ENCODE data around the gene ZNF23.

The ZNF23 gene

DNA sequence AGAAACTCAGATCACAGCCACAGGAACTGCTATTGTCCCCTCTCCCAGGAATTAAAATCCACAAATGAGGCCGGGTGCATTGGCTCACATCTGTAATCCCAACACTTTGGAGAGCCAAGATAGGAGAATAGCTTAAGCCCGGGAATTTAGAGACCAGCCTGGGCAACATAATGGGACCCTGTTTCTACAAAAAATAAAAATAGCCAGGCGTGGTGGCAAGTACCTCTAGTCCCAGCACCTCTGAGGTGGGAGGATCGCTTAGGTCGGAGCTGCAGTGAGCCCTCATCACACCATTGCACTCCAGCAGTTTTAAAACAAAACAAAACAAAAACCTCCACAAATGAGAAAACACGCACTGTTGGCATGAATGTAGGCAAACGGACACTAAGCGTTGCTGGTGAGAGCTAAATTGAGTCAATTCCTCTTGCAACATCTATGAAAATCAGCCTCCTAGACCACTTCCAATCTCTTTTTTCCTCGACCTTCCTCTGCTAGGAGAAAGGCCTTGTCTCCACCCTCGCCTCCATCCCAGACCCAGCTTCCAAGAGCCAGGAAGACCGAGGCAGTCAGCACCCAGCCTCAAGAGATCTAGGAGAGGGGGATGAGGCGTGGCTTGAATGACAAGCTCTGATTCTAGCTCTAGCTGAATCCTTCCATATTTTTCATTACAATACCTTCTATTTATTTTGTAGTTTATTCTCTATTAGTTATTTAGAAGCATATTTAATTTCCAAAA, 35.0 kb downstream of the ZNF23 start:
- H3K4me3 ChIP-seq (ENCODE audit: low read length), result no peak overlapping the region
- no peak overlapping the region for H3K27ac ChIP-seq (ENCODE audit: low read length)
- H3K4me1 ChIP-seq (ENCODE audit: low read length), result no peaks in the 10 kb centered on the region
- no peaks in the 10 kb centered on the region for H3K9me3 ChIP-seq (ENCODE audit: insufficient read depth, low read length)
- H3K9ac ChIP-seq (ENCODE audit: low read length), result no peak overlapping the region
- no peak overlapping the region for H2AFZ ChIP-seq (ENCODE audit: low read depth, low read length)
- no peaks in the 10 kb centered on the region for H3K36me3 ChIP-seq (replicated peaks; ENCODE audit: low read depth, low read length)
- peaks cover 7% of the 10 kb centered on the region; the same call in 1 of the 2 replicates for H3K27me3 ChIP-seq (ENCODE audit: low read depth, low read length)
- no peak overlapping the region for H3K4me2 ChIP-seq (ENCODE audit: low read length)
- no peaks in the 10 kb centered on the region for H4K20me1 ChIP-seq (ENCODE audit: insufficient read depth, low read length)
- no peaks in the 10 kb centered on the region for H3K79me2 ChIP-seq (ENCODE audit: low read length)
- TF ChIP-seq, protein P1, sequence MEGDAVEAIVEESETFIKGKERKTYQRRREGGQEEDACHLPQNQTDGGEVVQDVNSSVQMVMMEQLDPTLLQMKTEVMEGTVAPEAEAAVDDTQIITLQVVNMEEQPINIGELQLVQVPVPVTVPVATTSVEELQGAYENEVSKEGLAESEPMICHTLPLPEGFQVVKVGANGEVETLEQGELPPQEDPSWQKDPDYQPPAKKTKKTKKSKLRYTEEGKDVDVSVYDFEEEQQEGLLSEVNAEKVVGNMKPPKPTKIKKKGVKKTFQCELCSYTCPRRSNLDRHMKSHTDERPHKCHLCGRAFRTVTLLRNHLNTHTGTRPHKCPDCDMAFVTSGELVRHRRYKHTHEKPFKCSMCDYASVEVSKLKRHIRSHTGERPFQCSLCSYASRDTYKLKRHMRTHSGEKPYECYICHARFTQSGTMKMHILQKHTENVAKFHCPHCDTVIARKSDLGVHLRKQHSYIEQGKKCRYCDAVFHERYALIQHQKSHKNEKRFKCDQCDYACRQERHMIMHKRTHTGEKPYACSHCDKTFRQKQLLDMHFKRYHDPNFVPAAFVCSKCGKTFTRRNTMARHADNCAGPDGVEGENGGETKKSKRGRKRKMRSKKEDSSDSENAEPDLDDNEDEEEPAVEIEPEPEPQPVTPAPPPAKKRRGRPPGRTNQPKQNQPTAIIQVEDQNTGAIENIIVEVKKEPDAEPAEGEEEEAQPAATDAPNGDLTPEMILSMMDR (IDR thresholded peaks at IDR 0.05; ENCODE audit: low read depth, low read length), result no peak
- TF ChIP-seq EZH2phosphoT487 (IDR thresholded peaks at IDR 0.05; ENCODE audit: low read depth), result no peak

DNA sequence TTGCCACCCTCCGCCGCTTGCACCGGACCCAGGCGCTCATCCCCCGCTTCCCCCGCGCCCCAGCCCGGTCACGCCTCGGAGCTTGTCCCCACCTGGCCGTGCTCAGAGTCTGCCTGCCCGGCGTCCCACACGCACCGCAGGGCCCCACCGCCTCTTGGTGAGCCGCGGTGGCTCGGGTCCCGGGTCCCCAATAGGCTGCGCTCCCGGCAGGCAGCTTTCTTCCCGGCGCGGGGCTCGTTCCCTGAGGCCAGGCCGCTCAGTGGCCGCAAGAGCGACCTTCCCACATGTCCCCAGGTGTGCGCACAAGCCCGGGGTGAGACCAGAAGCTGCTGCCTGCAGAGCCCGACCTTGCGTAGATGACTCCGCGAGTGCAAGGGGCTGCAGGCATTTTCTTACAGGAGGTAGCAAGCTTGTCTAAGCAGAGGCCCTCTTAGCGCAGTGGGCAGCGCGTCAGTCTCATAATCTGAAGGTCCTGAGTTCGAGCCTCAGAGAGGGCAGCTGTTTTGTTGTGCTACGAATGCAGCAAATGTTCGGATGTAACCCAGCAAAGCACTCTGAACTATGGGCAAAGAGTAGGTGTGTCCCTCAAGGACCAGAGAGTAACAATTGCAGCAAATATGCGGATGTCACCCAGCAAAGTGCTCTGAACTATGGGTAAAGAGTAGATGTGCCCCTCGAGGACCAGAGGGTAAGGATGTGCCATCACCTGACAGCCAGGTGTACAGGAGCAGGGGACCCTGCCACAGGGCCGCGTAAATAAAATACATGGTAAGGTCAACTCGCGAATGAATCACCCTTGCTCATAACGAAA, 35.8 kb downstream of the ZNF23 start:
- H3K79me2 ChIP-seq (ENCODE audit: low read length), result no peaks in the 10 kb centered on the region
- TF ChIP-seq EZH2phosphoT487 (IDR thresholded peaks at IDR 0.05; ENCODE audit: low read depth), result no peak
- TF ChIP-seq, protein P1 (IDR thresholded peaks at IDR 0.05; ENCODE audit: low read depth, low read length), result no peak
- no peak overlapping the region for H2AFZ ChIP-seq (ENCODE audit: low read depth, low read length)
- no peak overlapping the region for H3K27ac ChIP-seq (ENCODE audit: low read length)
- no peak overlapping the region for H3K4me2 ChIP-seq (ENCODE audit: low read length)
- H3K27me3 ChIP-seq (ENCODE audit: low read depth, low read length), result peaks cover 7% of the 10 kb centered on the region; the same call in 1 of the 2 replicates
- no peaks in the 10 kb centered on the region for H3K9me3 ChIP-seq (ENCODE audit: insufficient read depth, low read length)
- no peaks in the 10 kb centered on the region for H4K20me1 ChIP-seq (ENCODE audit: insufficient read depth, low read length)
- no peaks in the 10 kb centered on the region for H3K36me3 ChIP-seq (replicated peaks; ENCODE audit: low read depth, low read length)
- no peaks in the 10 kb centered on the region for H3K4me1 ChIP-seq (ENCODE audit: low read length)
- H3K4me3 ChIP-seq (ENCODE audit: low read length), result no peak overlapping the region
- no peak overlapping the region for H3K9ac ChIP-seq (ENCODE audit: low read length)

DNA sequence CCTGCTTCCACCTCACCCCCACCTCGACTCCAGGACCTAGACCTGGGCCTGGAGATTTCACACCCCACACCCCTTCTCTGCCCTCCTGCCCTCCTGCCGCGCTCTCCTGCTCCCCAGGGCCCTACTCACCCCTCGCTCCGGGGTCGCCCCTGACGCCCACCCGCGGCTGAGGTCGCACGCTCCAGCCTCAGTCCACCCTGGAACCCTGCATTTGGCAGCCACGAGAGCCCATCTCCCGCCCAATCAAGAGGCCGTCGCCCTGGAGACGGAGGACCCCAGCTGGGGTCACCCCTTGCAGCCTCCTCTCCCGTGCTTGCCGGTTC, 36.3 kb downstream of the ZNF23 start:
- H2AFZ ChIP-seq (ENCODE audit: low read depth, low read length), result no peak overlapping the region
- H3K4me3 ChIP-seq (ENCODE audit: low read length), result no peak overlapping the region
- no peak overlapping the region for H3K9ac ChIP-seq (ENCODE audit: low read length)

DNA sequence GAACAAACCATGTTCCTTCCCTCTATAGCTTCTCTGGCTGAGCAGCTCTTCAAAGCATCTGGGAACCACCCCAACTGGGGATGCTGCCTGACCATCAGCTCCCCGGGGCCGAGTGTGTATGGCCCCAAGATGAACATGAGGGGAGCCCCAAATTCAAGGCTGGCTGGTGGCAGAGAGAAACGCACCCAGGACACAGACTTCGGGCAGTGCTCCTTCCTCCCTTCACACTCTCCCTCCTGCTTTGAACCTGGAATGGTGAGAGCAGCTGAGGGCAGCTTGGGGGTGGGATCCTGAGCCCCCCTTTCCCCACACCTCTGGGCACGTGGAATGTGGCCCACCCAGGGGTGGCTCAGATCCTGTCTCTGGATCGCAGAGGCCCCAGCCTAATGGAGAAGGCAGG, 37.4 kb downstream of the ZNF23 start:
- no peak overlapping the region for H3K9ac ChIP-seq (ENCODE audit: low read length)
- no peaks in the 10 kb centered on the region for H3K79me2 ChIP-seq (ENCODE audit: low read length)
- TF ChIP-seq, protein P1 (IDR thresholded peaks at IDR 0.05; ENCODE audit: low read depth, low read length), result no peak
- no peak for TF ChIP-seq EZH2phosphoT487 (IDR thresholded peaks at IDR 0.05; ENCODE audit: low read depth)
- H3K36me3 ChIP-seq (replicated peaks; ENCODE audit: low read depth, low read length), result no peaks in the 10 kb centered on the region
- H3K27me3 ChIP-seq (ENCODE audit: low read depth, low read length), result peaks cover 4% of the 10 kb centered on the region; the same call in 1 of the 2 replicates
- no peak overlapping the region for H2AFZ ChIP-seq (ENCODE audit: low read depth, low read length)
- no peak overlapping the region for H3K4me3 ChIP-seq (ENCODE audit: low read length)
- H3K4me1 ChIP-seq (ENCODE audit: low read length), result no peaks in the 10 kb centered on the region
- no peak overlapping the region for H3K27ac ChIP-seq (ENCODE audit: low read length)
- H3K4me2 ChIP-seq (ENCODE audit: low read length), result no peak overlapping the region
- H4K20me1 ChIP-seq (ENCODE audit: insufficient read depth, low read length), result no peaks in the 10 kb centered on the region
- H3K9me3 ChIP-seq (ENCODE audit: insufficient read depth, low read length), result no peaks in the 10 kb centered on the region

More for the DNA sequence above, 36.3 kb downstream of the ZNF23 start:
- Histone ChIP-seq H3K27ac (ENCODE audit: low read length) (no peak overlapping the region), H3K9me3 (ENCODE audit: insufficient read depth, low read length) (no peaks in the 10 kb centered on the region), H4K20me1 (ENCODE audit: insufficient read depth, low read length) (no peaks in the 10 kb centered on the region), H3K4me1 (ENCODE audit: low read length) (no peaks in the 10 kb centered on the region), H3K79me2 (ENCODE audit: low read length) (no peaks in the 10 kb centered on the region), H3K27me3 (ENCODE audit: low read depth, low read length) (peaks cover 7% of the 10 kb centered on the region; the same call in 1 of the 2 replicates), H3K36me3 (replicated peaks; ENCODE audit: low read depth, low read length) (no peaks in the 10 kb centered on the region), H3K4me2 (ENCODE audit: low read length) (no peak overlapping the region)
- TF ChIP-seq, protein P1 (IDR thresholded peaks at IDR 0.05; ENCODE audit: low read depth, low read length), result no peak
- no peak for TF ChIP-seq EZH2phosphoT487 (IDR thresholded peaks at IDR 0.05; ENCODE audit: low read depth)

All from OCI-LY3 (cell line).